Tibial nerve (tissue), 3 donors: ENCODE results near the gene HRCT1.

ENCODE experiments used
- CTCF ChIP-seq, 5 experiments: fragments of 200-600 bp in 3 of 5; fragments of 450-650 bp in 2 of 5; sonication (generic) in 3 of 5; IDR thresholded peaks; one replicate each; pipeline ENCODE4 v1.5.1; 2016 to 2019; ENCODE audit warnings: antibody characterized with exemption in 5 of 5, mild to moderate bottlenecking in 3 of 5, moderate library complexity in 2 of 5
- POLR2A ChIP-seq, 2 donors: fragments of 450-650 bp; IDR thresholded peaks; one replicate each; pipeline ENCODE4 v1.6.1; 2017; ENCODE audit warnings: antibody characterized with exemption in 2 of 2, mild to moderate bottlenecking in 2 of 2, moderate library complexity in 2 of 2

GRCh38 chr9:35858458-35858857, 47.5 kb upstream of the HRCT1 start:
- TF ChIP-seq CTCF (IDR thresholded peaks at IDR 0.05) (no peak), POLR2A (IDR thresholded peaks at IDR 0.05) (no peak)
